Hindlimb muscle (tissue), 1 donor: ENCODE data around the gene ASPSCR1. TPM values are rescaled to one million over a fixed set of nuclear protein-coding genes. Genes with fewer than 3 reads are reported as not detected.
"Not testable (repeated sequence)": the region's sequence is repeated elsewhere in the genome, so short reads cannot be mapped to it uniquely, and the experiment has no call there.

Experiments used
- DNase-seq: peaks from one replicate; pipeline ENCODE4 v3.0.0-alpha.2; 2013
- polyA plus RNA-seq: library from polyadenylated mRNA; unstranded; fragments of 120-200 nt; gene quantifications from one replicate; pipeline ENCODE4 v1.2.1, GENCODE V29; 2013; ENCODE audit not compliant: insufficient read length

Gene ASPSCR1
- polyA plus RNA-seq, 1 donor = 30.0 TPM

DNA sequence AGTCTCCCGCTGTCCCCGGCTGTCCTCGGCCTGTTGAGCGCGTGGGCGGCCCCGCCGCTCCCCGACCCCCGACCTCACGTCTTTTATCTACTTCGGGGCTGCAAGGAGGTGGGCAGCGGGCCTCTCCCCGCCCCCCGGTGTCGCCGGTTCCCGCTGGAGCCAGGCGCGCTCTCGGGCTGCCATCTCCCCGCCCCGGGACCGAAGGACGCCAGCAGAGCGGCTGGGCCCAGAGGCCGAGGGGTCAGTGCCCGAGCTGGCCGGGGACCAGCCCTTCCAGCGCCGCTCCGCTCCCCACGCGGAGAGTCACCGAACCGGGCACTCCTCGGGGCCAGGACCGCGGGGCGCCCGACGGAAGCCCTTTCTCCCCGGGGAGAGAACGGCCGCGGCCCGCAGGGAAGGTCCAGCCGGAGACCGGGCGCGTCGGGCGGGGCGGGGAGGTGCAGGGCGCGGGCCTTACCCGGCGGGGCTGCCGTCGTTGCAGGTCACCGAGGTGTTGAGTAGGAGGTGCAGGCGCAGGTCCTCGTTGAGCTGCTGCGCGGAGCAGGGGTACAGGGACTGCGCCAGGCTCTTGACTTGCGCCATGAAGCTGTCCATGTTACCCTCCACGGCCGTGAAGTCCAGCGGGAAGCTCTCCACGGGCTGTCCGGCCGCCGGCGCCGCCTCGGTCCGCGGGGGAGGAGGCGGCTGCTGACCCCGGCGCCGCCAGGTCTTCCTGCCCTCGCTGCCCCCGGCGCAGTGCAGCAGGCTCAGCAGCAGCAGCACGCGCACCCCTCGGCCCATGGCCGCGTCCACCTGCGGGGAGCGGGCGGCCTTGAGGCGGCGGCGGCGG, 17.1 kb upstream of the ASPSCR1 start:
- DNase-seq = no peak

DNA sequence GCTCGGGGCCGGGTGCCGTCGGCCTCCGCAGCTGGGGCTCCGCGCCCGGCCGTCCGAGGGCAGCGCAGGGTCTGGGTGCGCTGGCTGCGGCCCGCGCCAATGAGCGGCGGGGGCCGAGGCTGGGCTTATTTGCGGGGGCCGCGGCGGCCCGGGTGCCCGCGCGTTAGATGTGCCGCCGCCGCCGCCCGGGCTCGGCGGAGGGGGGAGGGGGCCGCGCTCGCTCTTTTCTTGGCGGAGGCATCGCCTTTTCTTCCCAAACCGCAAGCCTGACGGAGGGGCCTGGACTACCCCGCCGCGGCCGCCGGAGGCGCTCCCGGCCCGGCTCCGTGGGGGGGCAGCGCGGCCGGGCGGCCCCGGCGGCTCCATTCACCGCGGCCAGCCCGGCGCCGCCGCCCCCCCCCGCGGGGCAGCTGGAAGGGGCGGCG, 16.3 kb upstream of the ASPSCR1 start, which contains the start of gene NOTUM:
Gene NOTUM, minus strand, starts transcription at position 101 of the 425 bp plus-strand sequence. CDS start 278 bp downstream, outside the sequence.
- DNase-seq = no peak

- no peak for DNase-seq
Observed at GRCh38 chr17:81961521-81962498, 15.6 kb upstream of the ASPSCR1 start.

- no peak for DNase-seq
Observed at GRCh38 chr17:81962499-81963441, 14.7 kb upstream of the ASPSCR1 start.

- DNase-seq = no peak
Observed at GRCh38 chr17:81964081-81964849, 13.2 kb upstream of the ASPSCR1 start.

DNA sequence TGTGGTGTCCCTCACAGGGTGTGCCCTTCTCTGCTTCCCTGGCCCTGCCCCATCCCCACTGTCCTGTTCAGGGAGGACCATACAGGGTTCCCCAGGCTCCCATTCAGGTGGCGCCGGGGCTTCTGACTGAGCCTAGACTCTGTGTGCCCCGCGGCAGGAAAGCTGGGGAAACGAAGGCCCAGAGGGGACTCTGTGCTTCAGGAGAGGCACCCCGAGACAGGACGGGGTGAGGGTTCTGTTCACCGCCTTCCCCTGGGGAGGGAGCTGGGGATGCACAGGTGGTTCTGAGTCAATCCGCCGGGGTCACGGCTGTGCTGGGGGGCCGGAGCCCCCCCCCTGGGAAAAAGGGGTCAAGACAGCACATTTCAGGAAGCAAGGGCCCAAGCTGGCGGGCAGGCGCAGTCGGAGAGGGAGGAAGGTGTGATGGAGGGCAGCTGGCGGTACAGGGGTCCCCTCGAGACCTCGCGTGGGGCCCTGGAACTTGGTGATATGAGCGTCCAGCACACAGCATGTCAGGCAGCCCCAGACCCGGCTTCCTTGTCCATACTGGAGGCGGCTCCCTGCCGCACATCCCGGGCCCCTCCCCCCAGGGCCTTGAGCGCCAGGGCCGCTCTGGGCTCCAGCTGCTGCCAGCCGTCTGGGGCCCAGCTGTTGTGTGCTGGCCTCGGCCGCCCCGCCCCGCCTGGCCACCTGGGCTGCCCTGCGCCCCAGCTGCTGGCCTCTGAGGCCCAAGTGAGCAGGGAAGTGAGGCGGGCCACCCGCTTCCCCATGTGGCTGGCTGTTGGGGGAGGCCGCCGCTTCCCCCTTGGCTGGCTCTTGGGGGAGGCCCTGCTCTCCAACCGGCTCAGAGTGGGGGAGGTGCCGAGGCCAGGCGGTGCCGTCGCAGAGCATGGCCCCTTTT, 10.8 kb upstream of the ASPSCR1 start:
- DNase-seq = peak; percentile 76

DNA sequence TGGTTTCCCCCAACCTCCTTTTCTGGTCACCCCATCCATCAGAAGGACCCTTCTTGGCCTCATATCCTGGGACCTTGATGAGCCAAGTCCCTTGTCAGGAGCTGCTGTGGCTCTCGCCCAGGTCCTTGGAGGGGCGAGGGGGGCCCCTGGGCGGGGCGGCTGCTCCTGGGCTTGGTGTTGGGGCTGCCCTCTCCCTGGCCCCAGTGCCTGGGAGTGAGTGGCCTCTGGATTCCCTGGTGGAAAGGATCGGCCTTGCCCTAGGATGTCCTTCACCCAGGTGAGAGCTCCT, 10.2 kb upstream of the ASPSCR1 start:
- peak; percentile 20 for DNase-seq

- DNase-seq = peak; percentile 79
Observed at GRCh38 chr17:81967533-81968395, 9.7 kb upstream of the ASPSCR1 start.

DNA sequence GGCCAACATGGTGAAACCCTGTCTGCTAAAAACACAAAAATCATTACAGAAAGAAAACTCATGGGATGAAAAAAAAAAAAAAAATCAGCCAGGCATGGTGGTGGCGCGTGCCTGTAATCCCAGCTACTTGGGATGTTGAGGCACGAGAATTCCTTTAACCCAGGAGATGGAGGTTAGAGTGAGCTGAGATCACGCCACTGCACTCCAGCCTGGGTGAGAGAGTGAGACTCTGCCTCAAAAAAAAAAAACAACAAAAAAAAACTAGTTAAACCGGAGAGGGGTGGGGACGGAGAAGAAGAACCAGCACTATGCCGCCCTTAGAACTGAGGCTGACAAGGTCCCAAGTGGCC, 9.1 kb upstream of the ASPSCR1 start:
- no peak for DNase-seq

DNA sequence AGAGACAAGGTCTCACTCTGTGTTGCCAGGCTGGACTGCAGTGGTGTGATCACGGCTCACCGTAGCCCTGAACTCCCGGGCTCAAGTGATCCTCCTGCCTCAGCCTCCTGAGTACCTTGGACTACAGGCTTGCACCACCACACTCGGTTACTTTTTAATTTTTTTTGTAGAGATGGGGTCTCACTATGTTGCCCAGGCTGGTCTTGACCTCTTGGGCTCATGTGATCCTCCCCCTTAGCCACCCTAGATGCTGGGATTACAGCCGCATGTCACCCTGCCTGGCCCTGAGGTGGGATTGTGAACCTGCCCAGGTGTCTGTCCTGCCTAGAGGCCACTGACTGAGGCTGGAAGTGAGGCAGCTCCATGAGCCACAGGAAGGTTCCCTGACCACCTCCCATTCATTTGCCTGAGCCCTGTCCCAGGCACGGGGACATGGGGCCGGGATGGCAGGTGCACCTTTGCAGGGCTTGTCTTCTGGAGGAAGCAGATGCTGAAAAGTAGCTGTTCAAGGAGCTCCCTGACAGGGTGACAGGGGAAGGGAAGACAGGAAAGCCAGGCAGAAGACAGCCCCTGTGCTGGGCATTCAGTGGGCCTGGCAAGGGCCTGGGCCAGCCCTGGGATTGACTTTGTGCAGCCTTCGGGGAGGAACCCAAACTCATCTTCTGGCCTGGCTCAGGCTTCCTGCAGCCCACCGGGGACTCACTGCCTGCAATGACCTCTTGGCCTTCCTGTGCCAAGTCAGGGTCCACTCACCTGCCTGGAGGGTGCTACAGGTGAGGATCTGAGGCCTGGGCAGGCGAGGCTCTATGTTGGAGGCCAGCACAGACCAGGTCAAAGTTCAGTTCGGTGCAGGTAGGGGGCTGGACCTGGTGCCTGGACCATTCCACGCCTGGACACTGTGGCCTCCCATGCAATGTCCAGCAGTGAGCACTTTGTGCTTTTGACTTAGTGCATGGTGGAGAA, 8.3 kb upstream of the ASPSCR1 start:
- no peak for DNase-seq

- DNase-seq = no peak
Observed at GRCh38 chr17:81973432-81973831, 4.0 kb upstream of the ASPSCR1 start.

- DNase-seq = no peak
Observed at GRCh38 chr17:81976332-81977210, 858 bp upstream of the ASPSCR1 start.

DNA sequence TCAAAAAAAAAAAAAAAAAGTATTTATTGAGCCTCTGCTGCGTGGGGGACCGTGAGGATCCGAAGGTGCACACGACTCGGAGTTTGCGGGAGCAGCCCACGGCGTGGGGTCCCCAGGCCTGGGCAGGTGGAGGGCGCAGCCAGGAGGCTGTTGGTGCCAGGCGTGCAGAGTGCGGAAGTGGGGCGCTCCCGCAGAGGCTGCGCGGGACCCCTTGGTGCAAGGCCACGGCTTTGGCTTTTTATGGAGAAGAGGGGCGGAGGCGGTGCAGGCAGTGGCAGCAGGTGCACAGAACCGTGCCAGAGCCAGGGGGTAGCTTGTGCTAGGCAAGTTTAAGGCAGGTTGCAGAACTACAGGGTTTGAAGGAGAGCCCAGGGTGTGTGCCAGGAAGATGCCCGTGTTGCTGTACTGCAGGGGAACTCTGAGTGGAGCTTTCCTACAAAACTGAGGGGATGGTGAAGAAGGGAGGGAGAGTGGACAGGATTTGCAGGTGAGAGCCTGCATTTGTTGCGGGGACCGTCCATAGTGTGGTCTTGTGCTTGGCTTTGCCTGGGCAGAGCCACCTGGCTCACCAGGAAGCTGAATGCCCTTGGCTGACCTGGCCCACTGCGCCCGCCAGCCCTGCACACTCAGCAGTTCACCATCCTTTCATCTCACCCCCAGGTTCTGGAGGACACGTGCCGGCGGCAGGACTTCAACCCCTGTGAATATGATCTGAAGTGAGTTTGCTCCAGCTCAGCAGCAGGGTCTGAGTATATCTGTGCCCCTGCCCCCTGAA, 1.3 kb downstream of the ASPSCR1 start:
- DNase-seq = no peak

DNA sequence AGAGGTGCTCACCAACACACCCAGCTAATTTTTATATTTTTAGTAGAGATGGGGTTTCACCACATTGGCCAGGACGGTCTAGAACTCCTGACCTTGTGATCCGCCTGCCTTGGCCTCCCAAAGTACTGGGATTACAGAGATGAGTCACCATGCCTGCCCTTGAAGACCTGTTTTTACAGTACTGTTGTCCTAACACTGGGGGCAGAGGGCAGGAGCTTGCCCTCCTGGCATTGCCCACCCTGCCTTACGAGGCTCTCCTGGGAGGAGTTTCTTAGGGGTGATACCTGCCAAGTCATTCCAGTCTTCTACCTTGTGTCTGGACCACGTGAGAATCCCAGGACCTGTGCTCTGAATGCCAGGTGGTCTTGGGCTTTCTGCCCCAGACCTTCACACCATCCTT, 2.7 kb downstream of the ASPSCR1 start:
- no peak for DNase-seq

GRCh38 chr17:81980707-81981343, 3.4 kb downstream of the ASPSCR1 start:
- no peak for DNase-seq

DNA sequence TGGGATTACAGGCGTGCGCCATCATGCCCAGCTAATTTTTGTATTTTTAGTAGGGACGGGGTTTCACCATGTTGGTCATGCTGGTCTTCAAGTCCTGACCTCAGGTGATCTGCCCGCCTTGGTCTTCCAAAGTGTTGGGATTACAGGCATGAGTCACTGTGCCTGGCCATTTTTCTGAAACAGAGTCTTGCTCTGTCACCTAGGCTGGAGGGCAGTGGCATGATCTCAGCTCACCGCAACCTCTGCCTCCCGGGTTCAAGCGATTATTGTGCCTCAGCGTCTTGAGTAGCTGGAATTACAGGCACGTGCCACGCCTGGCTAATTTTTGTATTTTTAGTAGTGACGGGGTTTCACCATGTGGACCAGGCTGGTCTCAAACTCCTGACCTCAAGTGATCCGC, 4.1 kb downstream of the ASPSCR1 start:
- not testable (repeated sequence) for DNase-seq
